GM12878 (cell line): ENCODE data around the gene INAFM1.

Source experiments
- NR2F1 ChIP-seq: fragments of 450-650 bp; conservative IDR thresholded peaks from 2 replicates; pipeline ENCODE4 v1.6.1; 2017; ENCODE audit warnings: mild to moderate bottlenecking
- SP1 ChIP-seq: IDR thresholded peaks from one replicate; pipeline ENCODE4 v1.6.1; 2011; ENCODE audit warnings: low read depth, low read length

GRCh38 chr19:47241919-47242577 lies 32.6 kb upstream of the INAFM1 start:
- TF ChIP-seq SP1: no peak
- TF ChIP-seq NR2F1: no peak
